GM21737 (cell line): Measurements from ENCODE around the gene AKT3.

Source experiments
- ATAC-seq: cut with Tn5 transposase; IDR thresholded peaks from one replicate; pipeline ENCODE4 v1.9.1; 2021; ENCODE audit warnings: mild to moderate bottlenecking, moderate library complexity; ENCODE audit not compliant: unreplicated experiment

Gene AKT3

DNA sequence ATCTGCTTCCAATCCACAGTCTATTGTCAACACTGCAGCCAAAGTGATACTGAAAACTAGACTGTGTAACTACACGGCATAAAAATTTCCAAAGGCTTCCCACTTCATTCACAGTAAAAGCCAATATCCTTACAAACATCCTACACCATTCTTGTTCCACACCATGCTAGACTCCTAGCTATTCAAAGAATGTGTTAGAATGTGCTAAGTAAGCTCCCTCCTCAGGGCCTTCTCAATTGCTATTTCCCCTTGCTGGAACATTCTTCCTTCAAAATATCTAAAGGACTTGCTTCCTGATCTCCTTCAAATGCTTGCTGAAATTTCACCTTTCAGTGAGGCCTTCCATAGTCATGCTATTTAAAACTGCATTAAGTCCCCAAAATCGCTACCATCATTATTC lies 228.1 kb downstream of the AKT3 start:
- no peak for ATAC-seq

DNA sequence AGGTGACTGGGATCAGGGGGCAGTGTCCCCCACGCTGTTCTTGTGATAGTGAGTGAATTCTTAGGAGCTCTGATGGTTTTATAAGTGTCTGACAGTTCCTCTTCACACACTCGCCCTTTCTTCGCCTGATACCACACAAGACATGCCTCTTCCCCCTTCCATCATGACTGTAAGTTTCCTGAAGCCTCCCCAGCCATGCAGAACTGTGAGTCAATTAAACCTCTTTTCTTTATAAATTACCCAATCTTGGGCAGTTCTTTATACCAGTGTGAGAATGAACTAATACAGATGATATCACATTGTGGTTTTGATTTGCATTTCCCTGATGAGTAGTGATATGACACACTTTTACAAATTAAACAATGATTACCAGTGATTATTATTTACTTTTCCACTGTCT lies 229.9 kb downstream of the AKT3 start:
- no peak for ATAC-seq

DNA sequence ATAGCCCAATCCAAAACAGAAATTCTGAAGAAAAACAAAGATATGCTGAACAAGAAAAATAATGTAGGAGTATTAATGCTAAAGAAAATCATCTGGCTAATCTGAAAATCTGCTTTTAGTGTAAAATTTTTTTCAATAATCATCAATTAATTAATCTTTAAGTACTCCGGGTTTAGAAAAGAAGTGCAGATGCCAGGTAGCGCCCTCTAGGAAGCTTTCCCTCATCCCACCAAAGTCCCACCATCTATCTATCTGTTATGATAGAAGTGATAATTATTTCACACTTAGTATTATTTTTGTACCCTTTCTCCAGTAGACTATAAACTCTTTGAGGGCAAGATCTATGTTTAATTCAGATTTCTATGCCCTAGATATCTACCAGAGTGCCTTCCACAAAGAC lies 240.3 kb downstream of the AKT3 start:
- no peak for ATAC-seq

DNA sequence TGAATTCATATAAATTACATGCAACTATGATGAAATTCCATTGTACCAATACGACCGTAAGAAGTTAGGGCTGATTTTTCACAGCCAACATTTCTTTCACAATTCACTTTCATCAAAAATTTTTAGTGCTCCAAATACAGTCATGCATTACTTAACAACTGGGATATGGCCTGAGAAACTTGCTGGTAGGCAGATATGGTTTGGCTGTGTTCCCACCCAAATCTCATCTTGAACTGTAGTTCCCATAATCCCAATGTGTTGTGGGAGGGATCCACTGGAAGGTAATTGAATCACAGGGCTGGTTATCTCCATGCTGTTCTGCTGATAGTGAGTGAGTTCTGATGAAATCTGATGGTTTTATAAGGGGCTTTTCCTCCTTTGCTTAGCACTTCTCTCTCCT lies 244.4 kb downstream of the AKT3 start:
- ATAC-seq, result no peak

DNA sequence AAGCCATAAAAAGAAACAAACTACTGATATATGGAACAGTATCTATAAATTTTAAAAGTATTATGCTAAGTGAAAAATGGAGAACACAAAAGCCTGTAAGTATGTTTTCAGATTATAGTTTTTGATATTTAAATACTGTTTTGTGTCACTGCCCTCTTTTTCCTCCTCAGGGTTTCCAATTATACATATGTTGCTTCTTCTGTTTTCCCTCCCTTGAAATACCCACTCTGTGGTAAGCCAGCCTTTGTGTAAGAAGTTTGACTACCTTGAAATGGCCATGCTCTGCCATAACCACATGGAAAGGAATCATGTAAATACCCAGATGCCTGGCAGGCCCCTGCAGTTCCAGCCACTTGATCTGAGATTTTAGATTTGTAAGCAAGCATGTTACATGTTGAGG lies 248.3 kb downstream of the AKT3 start:
- no peak for ATAC-seq

DNA sequence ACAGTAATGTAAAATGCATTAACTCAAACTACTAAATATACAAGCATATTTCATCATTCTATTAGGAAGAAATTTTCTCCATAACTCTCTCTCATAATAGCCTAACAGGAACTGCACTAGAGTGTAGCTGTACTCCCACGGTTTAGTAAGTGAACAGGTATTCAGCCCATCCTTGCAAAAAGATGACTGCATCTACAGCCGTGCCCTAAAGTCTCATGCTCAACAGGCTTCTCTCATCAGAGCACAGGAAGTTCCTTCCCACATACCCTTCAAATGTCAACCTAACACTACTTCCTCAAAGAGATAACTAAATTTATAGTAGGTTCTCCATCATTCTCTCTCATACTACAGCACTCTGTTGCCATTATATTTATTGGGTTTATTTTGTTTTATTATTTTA lies 251.6 kb downstream of the AKT3 start:
- no peak for ATAC-seq

DNA sequence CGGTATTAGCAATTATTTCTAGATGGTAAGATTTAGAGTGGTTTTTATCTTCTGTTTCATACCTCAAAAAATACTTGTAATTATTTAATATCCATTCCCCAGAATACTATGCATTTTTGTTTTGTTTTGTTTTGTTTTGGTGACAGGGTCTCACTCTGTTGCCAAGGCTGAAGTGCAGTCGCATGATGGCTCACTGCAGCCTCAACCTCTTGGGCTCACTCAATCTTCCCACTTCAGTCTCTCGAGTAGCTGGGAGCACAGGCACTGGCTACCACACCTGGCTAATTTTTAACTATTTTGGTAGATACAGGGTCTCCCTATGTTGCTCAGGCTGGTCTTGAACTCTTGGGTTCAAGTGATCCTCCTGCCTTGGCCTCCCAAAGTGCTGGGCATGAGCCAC lies 252.7 kb downstream of the AKT3 start:
- ATAC-seq, result no peak

DNA sequence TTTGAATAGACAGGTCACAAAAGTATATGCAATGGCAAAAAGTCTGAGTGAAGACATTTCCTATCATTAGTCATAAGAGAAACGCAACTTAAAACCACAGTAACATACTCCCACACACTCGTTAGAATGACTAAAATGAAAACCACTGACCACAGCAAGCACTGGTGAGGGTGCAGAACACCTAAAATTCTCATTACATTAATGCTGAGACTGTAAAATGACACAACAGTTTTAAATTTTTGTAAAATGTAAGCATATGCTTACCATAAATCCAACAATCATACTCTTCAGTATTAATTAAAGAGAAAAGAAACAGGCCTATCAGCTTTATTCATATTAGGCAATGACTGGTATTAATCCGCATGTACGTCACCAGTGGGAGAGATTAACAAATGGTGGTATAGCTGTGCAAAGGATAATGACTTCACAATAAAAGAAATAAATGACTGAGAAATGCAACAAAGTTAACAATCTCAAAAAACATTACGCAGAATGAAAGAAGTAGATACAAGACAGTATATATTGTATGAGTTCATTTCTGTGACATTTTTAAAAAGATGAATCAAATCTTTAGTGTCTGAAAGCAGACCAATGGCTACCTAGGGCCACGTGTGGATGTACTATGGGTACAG lies 253.5 kb downstream of the AKT3 start:
- peak; percentile 96 for ATAC-seq

DNA sequence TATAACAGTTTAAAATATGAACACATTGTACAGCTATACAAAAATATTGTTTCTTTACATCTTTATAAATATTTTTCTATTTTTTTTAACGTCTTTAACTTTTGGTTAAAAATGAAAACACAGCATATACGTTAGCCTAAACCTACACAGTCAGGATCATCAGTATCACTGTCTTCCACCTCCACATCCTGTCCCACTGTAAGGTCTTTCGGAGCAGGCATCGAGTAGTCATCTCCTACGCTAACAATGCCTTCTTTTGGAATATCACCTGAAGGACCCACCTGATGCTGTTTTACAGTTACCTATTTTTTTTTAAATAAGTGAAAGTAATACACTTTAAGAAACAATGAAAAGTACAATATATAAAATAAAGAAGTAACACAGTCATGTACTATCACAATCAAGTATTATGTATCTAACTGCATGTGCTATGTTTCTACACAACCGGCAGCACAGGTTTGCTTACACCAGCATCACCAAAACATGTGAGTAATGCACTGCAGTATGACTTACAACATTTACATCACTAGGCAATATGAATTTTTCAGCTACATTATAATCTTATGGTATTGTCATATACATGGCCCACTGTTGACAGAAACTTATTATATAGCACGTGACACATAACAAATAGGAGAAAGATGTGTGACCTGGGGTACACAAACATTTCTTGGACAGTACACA lies 254.4 kb downstream of the AKT3 start:
- peak; percentile 15 for ATAC-seq

DNA sequence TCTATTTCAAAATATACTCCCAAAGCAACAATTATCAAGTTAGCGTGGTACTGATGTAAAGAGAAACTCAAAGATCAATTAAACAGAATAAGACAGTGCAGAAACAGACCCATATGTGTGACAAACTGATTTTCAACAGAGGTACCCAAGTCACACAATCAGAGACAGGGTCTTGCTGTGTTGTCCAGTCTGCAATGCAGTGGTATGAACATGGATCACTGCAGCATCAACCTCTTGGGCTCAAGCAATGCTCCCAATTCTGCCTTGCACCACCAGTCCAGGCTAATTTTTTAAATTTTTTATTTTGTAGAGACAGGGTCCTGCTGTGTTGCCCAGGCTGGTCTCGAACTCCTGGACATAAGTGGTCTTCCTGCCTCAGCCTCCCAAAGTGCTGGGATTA lies 255.6 kb downstream of the AKT3 start:
- no peak for ATAC-seq

DNA sequence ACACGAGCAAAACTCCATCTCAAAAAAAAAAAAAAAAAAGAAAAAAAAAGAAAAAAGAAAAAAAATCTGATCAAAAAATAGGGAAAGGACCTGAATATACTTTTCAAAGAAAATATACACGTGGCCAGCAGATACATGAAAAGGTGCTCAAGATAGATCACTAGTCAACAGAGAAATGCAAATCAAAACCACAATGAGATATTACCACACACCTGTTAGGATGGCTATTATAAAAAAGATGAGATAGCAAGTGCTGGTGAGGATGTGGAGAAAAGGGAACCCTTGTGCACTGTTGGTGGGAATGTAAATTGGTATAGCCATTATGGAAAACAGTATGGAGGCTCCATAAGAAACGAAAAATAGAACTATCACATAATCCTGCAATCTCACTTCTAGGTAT lies 260.8 kb downstream of the AKT3 start:
- peak; percentile 65 for ATAC-seq

DNA sequence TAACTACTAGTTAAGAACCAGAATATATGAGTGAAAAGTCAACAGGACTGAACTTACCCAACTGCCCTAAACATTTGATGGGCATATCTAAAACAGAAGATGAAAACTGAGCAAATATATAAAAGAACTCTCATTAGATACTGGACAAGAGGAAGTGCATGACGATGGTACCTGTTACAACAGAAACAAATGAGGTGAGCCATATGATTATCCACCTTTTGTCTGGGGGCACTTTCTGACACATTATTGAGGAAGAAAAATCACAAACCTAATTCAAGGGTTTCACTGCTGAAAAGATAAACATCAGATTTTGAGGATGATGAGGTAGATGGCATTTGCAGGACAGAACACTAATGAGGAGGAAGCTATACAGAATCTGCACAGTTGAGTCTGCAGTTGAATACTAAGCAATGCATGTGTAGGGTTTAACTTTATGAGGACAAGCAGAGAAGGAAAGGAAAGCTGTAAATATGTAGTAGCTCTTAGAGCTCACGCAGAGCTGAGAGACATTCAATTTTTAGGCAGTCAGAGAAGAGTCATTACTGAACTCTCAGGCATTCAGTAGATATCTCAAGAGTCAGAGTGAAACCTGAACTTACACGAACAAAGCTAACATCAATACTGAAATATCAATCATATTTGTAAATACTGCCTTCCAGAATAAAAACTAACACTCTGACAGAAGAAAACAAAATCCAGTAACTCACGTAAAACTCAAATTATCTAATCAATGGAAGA lies 262.1 kb downstream of the AKT3 start:
- ATAC-seq, result peak; percentile 94

DNA sequence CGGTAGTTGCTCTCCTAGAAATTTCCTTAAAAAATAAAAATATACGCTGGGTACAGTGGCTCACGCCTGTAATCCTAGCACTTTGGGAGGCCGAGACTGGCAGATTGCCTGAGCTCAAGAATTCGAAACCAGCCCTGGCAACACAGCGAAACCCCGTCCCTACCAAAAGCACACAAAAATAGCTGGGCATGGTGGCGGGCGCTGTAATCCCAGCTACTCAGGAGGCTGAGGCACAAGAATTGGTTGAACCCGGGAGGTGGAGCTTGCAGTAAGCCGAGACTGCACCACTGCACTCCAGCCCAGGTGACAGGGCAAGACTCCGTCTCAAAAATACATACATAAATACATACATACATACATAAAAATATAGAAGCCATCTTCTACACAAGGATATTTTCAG lies 262.8 kb downstream of the AKT3 start:
- no peak for ATAC-seq

DNA sequence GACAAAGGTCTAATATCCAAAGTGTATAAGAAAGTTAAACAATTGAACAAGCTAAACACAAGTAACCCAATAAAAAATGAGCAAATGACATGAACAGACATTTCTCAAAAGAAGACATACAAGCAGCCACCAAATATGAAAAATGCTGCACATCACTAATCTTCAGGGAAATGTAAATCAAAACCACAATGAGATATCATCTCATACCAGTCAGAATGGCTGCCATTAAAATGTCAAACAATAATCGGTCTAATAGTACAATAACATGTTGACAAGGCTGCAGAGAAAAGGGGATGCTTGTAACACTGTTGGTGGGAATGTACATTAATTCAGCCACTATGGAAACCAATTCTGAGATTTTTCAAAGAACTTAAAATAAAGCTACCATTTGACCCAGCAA lies 264.1 kb downstream of the AKT3 start:
- no peak for ATAC-seq

DNA sequence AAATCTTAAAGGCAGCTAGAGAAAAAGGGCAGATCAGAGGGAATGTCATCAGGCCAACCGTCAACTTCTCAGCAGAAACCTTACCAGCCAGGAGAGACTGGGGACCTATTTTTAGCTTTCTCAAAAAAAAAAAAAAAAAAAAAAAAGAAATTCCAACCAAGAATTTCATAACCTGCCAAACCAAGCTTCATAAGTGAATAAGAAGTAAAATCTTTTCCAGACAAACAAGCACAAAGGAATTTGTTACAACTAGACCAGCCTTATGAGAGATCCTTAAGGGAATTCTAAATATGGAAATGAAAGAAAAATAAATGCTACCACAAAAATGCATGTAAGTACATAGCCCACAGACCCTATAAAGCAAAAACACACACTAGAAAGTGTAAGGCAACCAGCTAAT lies 267.7 kb downstream of the AKT3 start:
- ATAC-seq, result no peak

DNA sequence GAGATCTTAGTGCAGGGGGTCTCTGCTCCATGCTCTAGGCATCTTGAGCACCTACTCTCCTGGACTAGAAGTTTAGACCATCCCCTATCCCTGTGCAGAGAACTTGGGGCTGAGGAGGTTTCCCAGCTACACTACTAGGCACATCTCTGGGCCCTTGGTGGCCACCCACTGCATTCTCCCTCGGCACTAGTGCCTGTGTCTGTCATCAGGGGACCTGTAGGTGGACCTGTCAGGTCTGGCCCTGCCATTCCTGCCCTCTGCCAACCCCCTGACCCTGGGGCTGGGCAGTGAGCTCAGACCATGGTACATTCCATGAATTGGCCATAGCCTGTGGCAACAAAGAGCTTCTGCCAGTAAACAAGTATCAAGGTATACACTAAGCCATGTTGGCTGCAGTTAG lies 269.1 kb downstream of the AKT3 start:
- no peak for ATAC-seq

DNA sequence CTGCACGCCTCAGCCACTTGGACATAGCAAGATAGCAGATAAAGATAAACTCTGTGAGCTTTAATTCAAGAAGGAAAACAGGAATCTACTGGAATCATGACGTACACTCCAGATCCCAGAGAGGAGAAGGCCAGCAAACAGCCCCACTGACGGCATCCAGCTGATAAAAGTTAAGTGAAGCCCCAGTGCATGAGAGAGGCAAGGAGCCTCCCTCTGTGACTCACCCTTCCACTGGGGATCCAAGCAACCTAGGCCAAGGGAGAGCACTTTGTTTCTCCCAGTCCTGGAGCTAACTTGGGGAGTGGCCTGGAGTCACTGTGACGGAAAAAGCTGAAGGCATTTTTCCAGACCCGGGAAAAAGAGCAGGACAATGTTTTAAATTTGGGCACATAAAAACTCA lies 270.0 kb downstream of the AKT3 start:
- ATAC-seq, result no peak

DNA sequence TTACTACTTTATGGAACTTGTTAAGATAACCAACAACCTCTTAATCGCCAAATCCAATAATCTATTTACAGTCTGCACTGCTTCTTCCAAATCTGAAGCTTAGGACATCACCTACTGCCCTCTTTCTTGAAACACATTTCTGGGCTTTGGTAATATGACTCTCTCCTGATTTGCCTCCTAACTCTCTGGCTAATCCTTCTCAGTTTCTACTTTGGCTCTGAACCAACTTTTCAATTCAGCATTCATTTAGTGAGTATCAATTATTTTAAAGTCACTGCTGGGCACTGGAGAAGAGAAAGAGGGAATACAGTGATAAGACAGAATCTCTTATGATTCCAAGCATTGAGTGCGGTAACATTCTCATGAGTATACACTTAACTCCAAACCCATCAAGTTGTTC lies 275.0 kb downstream of the AKT3 start:
- no peak for ATAC-seq

DNA sequence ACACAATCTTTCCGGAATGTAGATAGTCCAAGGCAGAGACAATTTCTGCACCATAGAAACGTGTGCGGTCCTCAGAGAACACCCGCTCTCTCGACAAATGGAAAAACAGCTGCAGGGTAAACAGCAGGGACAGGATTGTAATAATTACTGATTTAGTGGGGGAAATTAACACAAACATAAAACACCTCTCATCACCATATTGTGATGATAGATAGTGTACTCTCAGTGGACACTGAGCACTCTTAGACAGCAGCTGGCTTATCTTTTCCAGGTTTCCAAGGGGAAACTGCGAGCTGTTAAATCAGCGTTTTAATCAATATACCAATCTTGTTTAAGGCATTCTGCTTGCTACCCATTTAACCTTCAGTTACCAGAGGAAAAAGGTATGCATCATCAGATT lies 277.1 kb downstream of the AKT3 start:
- no peak for ATAC-seq

DNA sequence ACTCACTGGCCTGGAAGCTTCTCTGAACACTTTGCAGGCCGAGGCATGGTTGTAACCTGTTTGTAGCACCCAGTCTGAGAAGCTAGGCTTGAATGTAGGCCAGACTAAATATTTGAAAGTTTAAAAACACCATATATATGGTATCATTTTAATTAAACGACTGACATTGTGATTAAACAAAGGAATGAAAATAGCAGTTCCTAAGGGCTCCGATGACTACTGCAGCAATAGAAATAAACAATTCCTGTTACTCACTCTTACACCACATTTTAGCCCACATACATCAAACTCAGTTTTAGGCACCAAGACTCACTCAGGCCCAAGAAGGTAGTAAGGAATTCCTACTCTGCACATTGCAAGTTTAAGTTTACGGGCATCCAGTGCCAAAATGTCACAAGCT lies 281.2 kb downstream of the AKT3 start:
- ATAC-seq, result no peak

DNA sequence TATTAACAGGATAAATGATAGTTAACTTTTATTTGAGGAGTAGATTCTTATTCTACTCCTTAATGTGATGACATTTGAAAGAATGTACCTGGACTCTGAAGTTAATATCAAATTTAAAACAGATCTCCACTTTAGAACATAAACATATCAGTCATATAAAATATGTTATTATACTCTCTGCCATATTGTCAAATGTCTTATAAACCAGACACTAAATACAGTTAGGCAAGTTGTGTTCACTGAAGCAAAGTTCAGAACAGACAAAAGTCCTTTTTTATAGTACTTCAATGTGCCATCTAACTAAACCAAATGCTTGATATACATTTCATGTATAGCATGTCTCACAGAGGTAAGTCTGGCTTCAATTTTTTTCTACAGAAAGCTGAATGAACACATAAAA lies 285.2 kb downstream of the AKT3 start:
- no peak for ATAC-seq

DNA sequence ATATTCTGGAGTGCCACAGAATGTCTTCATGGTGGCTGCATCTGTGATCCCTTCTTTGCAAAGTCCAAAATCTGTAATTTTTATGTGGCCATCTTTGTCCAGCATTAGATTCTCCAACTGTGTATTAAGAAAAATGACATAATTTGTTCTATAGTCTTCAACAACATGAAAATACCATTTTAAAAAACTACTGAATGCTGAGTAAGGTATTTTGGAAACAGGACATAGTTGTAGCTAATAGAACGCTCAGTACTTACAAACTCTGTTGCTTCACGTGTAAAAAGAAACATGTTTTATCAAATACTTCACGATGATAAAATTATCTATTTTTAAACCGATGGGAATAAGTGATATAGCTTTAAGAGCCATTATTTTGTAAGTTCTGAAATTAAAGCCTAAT lies 286.3 kb downstream of the AKT3 start:
- no peak for ATAC-seq
